B cell (primary cell): ENCODE data around the gene IGFBP3. TPM values are rescaled to one million over a fixed set of nuclear protein-coding genes. Genes with fewer than 3 reads are reported as not detected.

Experiments used
- ATAC-seq: fragments of 200-7000 bp; cut with Tn5 transposase; one replicate; pipeline ENCODE4 v1.10.0; 2021; ENCODE audit warnings: low read depth, mild to moderate bottlenecking, moderate number of reproducible peaks, moderate library complexity
- CTCF ChIA-PET: fragments of 350-600 bp; sonication (Branson Sonifier 250); formaldehyde crosslinking; loops from one replicate; lab custom pipeline; 2021; ENCODE audit warnings: antibody characterized with exemption, inconsistent platforms; lab: Charles Lee
- POLR2A ChIA-PET: fragments of 350-600 bp; sonication (Branson Sonifier 250); formaldehyde crosslinking; loops from one replicate; lab custom pipeline; 2021; ENCODE audit warnings: antibody characterized with exemption; lab: Charles Lee
- DNase-seq: peaks from one replicate; pipeline ENCODE4 v3.0.0; 2013
- H2AFZ ChIP-seq: 2 replicates; pipeline ENCODE4 v1.6.1; 2012; ENCODE audit warnings: mild to moderate bottlenecking, low read depth, low read length; ENCODE audit not compliant: insufficient read depth, poor library complexity, severe bottlenecking
- H3K27ac ChIP-seq, 2 donors: 1 replicate in 1 of 2; 2 replicates in 1 of 2; pipeline ENCODE4 v1.5.1; 2012 to 2013; ENCODE audit warnings: low read length in 2 of 2, mild to moderate bottlenecking in 2 of 2, moderate library complexity in 1 of 2
- H3K27me3 ChIP-seq, 4 experiments: fragments of 200-600 bp in 1 of 4; sonication (generic) in 1 of 4; replicated peaks in 1 of 4; 1 replicate in 2 of 4; 2 replicates in 2 of 4; pipeline versions ENCODE4 v1.6.1 to v1.7.0; 2013 to 2016; ENCODE audit warnings: low read length in 3 of 4, mild to moderate bottlenecking in 2 of 4, mixed read lengths in 1 of 4, moderate library complexity in 1 of 4; ENCODE audit not compliant: insufficient read depth in 4 of 4, control insufficient read depth in 3 of 4; ENCODE audit errors: control extremely low read depth in 1 of 4
- H3K36me3 ChIP-seq, 2 experiments: replicated peaks in 1 of 2; 1 replicate in 1 of 2; 2 replicates in 1 of 2; pipeline versions ENCODE4 v1.6.1 to v1.7.1; 2013; ENCODE audit warnings: low read length in 1 of 2; ENCODE audit not compliant: insufficient read depth in 2 of 2, control insufficient read depth in 1 of 2; ENCODE audit errors: control extremely low read depth in 1 of 2, extremely low read depth in 1 of 2
- H3K4me1 ChIP-seq, 2 donors: fragments of 200-600 bp in 1 of 2; sonication (generic) in 1 of 2; 1 replicate in 1 of 2; 2 replicates in 1 of 2; pipeline versions ENCODE4 v1.5.1 to v1.6.1; 2013 to 2017; ENCODE audit warnings: low read length in 2 of 2; ENCODE audit not compliant: control insufficient read depth in 2 of 2, insufficient read depth in 2 of 2
- H3K4me2 ChIP-seq: replicated peaks from 2 replicates; pipeline ENCODE3; 2012; ENCODE audit warnings: mild to moderate bottlenecking, low read depth, low read length; ENCODE audit not compliant: poor library complexity, severe bottlenecking
- H3K4me3 ChIP-seq, 5 experiments: fragments of 200-600 bp in 1 of 5; sonication (generic) in 1 of 5; 1 replicate in 3 of 5; 2 replicates in 2 of 5; pipeline versions ENCODE4 v1.5.1 to v1.7.0; 2011 to 2016; ENCODE audit warnings: low read length in 4 of 5, mild to moderate bottlenecking in 4 of 5, low read depth in 2 of 5, control low read depth in 1 of 5, moderate library complexity in 1 of 5; ENCODE audit not compliant: insufficient read depth in 1 of 5; ENCODE audit errors: control extremely low read depth in 1 of 5, extremely low read depth in 1 of 5
- H3K79me2 ChIP-seq: fragments of 200-600 bp; sonication (generic); one replicate; pipeline ENCODE4 v1.6.0; 2016; ENCODE audit warnings: low read length; ENCODE audit not compliant: control insufficient read depth, insufficient read depth
- H3K9ac ChIP-seq: fragments of 200-600 bp; sonication (generic); 2 replicates; pipeline ENCODE4 v1.6.1; 2017; ENCODE audit warnings: mild to moderate bottlenecking, low read length, moderate library complexity
- H3K9me3 ChIP-seq, 3 donors: one replicate each; pipeline versions ENCODE4 v1.6.1 to v1.7.1; 2013; ENCODE audit warnings: low read length in 2 of 3; ENCODE audit not compliant: control insufficient read depth in 2 of 3, insufficient read depth in 1 of 3; ENCODE audit errors: control extremely low read depth in 1 of 3
- H4K20me1 ChIP-seq: 2 replicates; pipeline ENCODE4 v1.6.0; 2012; ENCODE audit warnings: mild to moderate bottlenecking, low read length; ENCODE audit not compliant: insufficient read depth, control insufficient read depth, poor library complexity, severe bottlenecking
- H3K27ac Mint-ChIP-seq: one replicate; pipeline ENCODE4 v1.8.0; 2021; ENCODE audit warnings: mixed read lengths
- H3K27me3 Mint-ChIP-seq: one replicate; pipeline ENCODE4 v1.8.0; 2021; ENCODE audit warnings: mixed read lengths
- H3K4me1 Mint-ChIP-seq: one replicate; pipeline ENCODE4 v1.8.0; 2021; ENCODE audit warnings: mixed read lengths
- H3K4me3 Mint-ChIP-seq: one replicate; pipeline ENCODE4 v1.8.0; 2021; ENCODE audit warnings: mixed read lengths
- H3K9me3 Mint-ChIP-seq: one replicate; pipeline ENCODE4 v1.8.0; 2022; ENCODE audit warnings: mixed read lengths; ENCODE audit not compliant: insufficient read depth
- EZH2 ChIP-seq: IDR thresholded peaks from 2 replicates; pipeline ENCODE4 v1.6.1; 2012; ENCODE audit warnings: borderline replicate concordance, low read depth, mild to moderate bottlenecking, moderate library complexity, low read length; ENCODE audit not compliant: insufficient read depth, poor library complexity, severe bottlenecking
- WGBS: methylation state at CpG from one replicate; pipeline ENCODE4 v1.1.5; 2013; ENCODE audit warnings: missing lambda C conversion rate; ENCODE audit not compliant: insufficient coverage; 5-methylcytosine and 5-hydroxymethylcytosine counted together
- intact Hi-C: fragments of 100-400 bp; cut with micrococcal nuclease; formaldehyde crosslinking; loops from one replicate; pipeline ENCODE4 v1.10.0; 2022
- polyA plus RNA-seq: library from polyadenylated mRNA; depleted of rRNA; stranded (reverse); fragments of >200 nt; gene quantifications from 2 replicates; pipeline ENCODE4 v1.2.3, GENCODE V29; 2012
- total RNA-seq, 2 donors: library from RNA; stranded (reverse); fragments of 120-200 nt in 1 of 2; gene quantifications; 1 replicate in 1 of 2; 2 replicates in 1 of 2; pipeline versions ENCODE4 v1.2.3 to v1.2.4, GENCODE V29; 2013 to 2022
- TF ChIP-seq, protein P1 (sequence below): fragments of 200-600 bp; IDR thresholded peaks from one replicate; pipeline ENCODE4 v1.8.0; 2022; ENCODE audit warnings: antibody characterized with exemption, mild to moderate bottlenecking

IGFBP3 gene
- total and polyA plus RNA-seq, 2 donors (not counting 1 experiment from before 2014, with no cell fraction given): not detected

DNA sequence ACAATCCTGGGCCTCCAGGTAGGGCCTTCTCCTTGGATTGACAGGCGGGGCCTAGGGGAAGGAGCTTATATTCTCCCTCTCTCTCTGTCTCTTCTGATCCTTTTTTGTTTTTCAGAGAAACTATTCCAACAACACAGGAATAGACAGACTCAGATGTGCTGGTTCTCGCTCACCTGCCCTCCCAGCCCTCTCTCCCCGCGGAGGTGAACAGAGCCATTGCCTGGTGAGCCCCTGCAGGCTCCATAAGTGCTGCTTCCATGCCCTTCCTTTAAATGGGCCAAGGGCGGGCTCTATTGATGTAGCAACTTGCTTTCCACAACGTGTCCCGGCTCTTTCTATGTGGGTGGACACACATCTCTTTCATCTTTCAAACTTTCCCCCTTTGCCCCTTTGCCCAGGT, 47.2 kb upstream of the IGFBP3 start:
- Histone ChIP-seq H3K9me3 (no peaks in the 10 kb centered on the region), H3K4me1 (no peaks in the 10 kb centered on the region), H3K9ac (no peak overlapping the region), H2AFZ (no peak overlapping the region), H3K4me2 (no peak overlapping the region), H3K27ac (no peak overlapping the region), H3K79me2 (no peaks in the 10 kb centered on the region), H3K27me3 (no peaks in the 10 kb centered on the region), H3K4me3 (no peak overlapping the region), H3K36me3 (no peaks in the 10 kb centered on the region), H4K20me1 (no peaks in the 10 kb centered on the region)
- no peak for TF ChIP-seq EZH2
- TF ChIP-seq, protein P1, sequence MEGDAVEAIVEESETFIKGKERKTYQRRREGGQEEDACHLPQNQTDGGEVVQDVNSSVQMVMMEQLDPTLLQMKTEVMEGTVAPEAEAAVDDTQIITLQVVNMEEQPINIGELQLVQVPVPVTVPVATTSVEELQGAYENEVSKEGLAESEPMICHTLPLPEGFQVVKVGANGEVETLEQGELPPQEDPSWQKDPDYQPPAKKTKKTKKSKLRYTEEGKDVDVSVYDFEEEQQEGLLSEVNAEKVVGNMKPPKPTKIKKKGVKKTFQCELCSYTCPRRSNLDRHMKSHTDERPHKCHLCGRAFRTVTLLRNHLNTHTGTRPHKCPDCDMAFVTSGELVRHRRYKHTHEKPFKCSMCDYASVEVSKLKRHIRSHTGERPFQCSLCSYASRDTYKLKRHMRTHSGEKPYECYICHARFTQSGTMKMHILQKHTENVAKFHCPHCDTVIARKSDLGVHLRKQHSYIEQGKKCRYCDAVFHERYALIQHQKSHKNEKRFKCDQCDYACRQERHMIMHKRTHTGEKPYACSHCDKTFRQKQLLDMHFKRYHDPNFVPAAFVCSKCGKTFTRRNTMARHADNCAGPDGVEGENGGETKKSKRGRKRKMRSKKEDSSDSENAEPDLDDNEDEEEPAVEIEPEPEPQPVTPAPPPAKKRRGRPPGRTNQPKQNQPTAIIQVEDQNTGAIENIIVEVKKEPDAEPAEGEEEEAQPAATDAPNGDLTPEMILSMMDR: no peak
- WGBS: 83% methylated on average over 5 of the region's 7 CpGs
- no peaks in the 10 kb centered on the region for H3K4me1 Mint-ChIP-seq
- no peaks in the 10 kb centered on the region for H3K9me3 Mint-ChIP-seq
- POLR2A ChIA-PET: no interaction called here
- intact Hi-C loops: no loop called here
- no peak for DNase-seq
- ATAC-seq: no peak
- H3K27me3 Mint-ChIP-seq: peaks cover 16% of the 10 kb centered on the region
- H3K4me3 Mint-ChIP-seq: no peak overlapping the region
- CTCF ChIA-PET: interaction anchor here (0.9 kb wide), 1 partner anchor 14 kb away, joined by 3 read pairs; no protein-coding TSS in a partner anchor
- H3K27ac Mint-ChIP-seq: no peak overlapping the region

DNA sequence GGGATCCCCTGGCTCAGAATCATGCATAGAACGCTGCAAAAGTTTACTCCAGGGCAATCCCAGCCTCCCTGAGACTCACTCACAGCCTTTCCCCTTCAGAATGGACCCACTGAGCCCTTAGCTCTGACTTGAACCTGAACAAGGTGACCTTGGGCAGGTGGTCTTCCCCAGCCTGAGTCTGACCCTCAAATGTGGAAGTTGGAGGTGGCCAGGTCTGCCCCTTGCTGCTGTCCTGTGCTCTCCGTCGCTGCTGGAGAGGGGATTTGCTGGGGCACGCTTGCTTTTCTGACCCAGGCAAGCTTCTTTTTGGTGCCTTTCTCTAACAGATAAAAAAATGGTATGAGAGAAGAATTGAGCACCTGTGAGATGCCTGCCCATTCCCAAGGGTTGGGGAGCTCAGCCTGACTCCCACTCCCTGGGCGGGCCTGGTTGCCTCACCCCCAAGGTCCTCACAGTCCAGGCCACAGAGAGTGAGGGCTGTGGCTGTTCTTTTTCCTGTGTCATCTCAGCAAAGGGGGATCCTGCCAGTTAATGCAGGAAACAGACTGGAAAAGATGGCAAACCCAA, 46.6 kb upstream of the IGFBP3 start:
- H3K9me3 ChIP-seq: no peaks in the 10 kb centered on the region
- no peaks in the 10 kb centered on the region for H3K79me2 ChIP-seq
- Mint-ChIP-seq H3K4me3 (no peak overlapping the region), H3K4me1 (no peaks in the 10 kb centered on the region), H3K27me3 (peaks cover 16% of the 10 kb centered on the region), H3K27ac (no peak overlapping the region), H3K9me3 (no peaks in the 10 kb centered on the region)
- 80% methylated on average over 5 of the region's 5 CpGs for WGBS
- H3K4me2 ChIP-seq: no peak overlapping the region
- no peak overlapping the region for H3K4me3 ChIP-seq
- no peaks in the 10 kb centered on the region for H4K20me1 ChIP-seq
- H3K4me1 ChIP-seq: no peaks in the 10 kb centered on the region
- DNase-seq (no peak), ATAC-seq (no peak)
- H3K36me3 ChIP-seq: no peaks in the 10 kb centered on the region
- no peak overlapping the region for H3K27ac ChIP-seq
- CTCF ChIA-PET: interaction anchor here (0.9 kb wide), 1 partner anchor 13 kb away, joined by 3 read pairs; no protein-coding TSS in a partner anchor
- POLR2A ChIA-PET: no interaction called here
- H3K27me3 ChIP-seq: no peaks in the 10 kb centered on the region
- no peak overlapping the region for H2AFZ ChIP-seq
- TF ChIP-seq, protein P1: no peak
- TF ChIP-seq EZH2: no peak
- H3K9ac ChIP-seq: no peak overlapping the region
- intact Hi-C loops: no loop called here
